GM19035 (cell line): ENCODE measurements around the gene ZFP82.

ENCODE experiments used
- ATAC-seq: cut with Tn5 transposase; IDR thresholded peaks from one replicate; pipeline ENCODE4 v1.9.1; 2021; ENCODE audit not compliant: unreplicated experiment

ZFP82 gene

GRCh38 chr19:36418287-36419001, at the start of gene ZFP82:
ZFP82 (minus strand) TSS chr19:36418644; CDS start chr19:36409789, 8,855 bp downstream.
- peak; percentile 88 for ATAC-seq

GRCh38 chr19:36460046-36460445, 41.6 kb upstream of the ZFP82 start:
- ATAC-seq, result no peak

GRCh38 chr19:36456831-36457230, 38.4 kb upstream of the ZFP82 start:
- ATAC-seq, result no peak

DNA sequence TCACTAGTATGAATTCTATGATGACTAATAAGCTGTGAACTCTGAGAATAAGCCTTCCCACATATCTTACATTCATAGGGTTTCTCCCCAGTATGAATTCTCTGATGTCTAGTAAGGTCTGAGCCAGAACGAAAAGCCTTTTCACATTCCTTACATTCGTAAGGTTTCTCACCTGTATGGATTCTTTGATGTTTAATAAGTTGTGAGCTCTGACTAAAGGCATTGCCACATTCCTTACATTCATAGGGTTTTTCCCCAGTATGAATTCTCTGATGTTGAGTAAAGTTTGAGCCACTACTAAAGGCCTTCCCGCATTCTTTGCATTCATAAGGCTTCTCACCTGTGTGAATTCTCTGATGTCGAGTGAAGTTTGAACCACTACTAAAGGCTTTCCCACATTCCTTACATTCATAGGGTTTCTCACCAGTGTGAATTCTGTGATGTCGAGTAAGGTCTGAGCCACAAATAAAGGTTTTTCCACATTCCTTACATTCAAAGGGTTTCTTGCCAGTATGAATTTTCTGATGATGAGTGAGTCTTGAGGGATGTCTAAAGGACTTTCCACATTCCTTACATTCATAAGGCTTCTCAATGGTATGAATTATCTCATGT, 30.7 kb upstream of the ZFP82 start:
- ATAC-seq, result no peak

DNA sequence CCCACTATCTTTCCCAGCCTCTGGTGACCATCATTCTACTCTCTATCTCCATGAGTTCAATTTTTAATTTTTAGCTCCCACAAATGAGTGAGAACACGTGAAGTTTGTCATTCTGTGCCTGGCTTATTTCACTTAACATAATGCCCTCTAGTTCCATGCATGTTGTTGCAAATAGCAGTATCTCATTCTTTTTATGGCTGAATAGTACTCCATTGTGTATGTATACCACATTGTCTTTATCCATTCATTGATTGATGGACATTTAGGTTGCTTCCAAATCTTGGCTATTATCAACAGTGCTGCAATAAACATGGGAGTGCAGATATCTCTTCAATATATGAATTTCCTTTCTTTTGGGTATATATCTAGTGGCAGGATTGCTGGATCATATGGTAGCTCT, 22.9 kb upstream of the ZFP82 start:
- no peak for ATAC-seq

- ATAC-seq, result no peak
These were observed 18.1 kb upstream of the ZFP82 start for GRCh38 chr19:36436531-36436930.

DNA sequence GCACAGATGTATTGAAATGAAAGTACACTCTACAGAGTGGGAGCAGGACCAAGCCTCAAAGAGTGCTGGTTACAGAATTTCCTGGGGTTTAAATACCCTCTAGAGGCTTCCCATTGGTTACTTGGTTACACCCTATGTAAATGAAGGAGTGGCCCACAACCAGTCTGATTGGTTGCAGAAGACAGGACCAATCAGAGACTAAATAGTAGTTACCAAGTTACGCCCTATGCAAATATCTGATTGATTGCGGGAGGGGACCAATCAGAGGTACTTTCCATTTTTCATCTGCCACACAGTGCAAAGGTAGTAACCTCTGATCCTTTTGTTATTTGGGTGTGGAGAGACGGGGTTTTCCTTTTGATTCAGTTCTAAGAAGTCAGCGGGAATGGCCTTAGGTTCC, 5.5 kb upstream of the ZFP82 start:
- no peak for ATAC-seq

- no peak for ATAC-seq
These were observed 3.5 kb upstream of the ZFP82 start for GRCh38 chr19:36421749-36422481.

GRCh38 chr19:36420961-36421748, 2.7 kb upstream of the ZFP82 start:
- ATAC-seq, result no peak

- ATAC-seq, result no peak
These were observed 625 bp downstream of the ZFP82 start for GRCh38 chr19:36417752-36418286.

DNA sequence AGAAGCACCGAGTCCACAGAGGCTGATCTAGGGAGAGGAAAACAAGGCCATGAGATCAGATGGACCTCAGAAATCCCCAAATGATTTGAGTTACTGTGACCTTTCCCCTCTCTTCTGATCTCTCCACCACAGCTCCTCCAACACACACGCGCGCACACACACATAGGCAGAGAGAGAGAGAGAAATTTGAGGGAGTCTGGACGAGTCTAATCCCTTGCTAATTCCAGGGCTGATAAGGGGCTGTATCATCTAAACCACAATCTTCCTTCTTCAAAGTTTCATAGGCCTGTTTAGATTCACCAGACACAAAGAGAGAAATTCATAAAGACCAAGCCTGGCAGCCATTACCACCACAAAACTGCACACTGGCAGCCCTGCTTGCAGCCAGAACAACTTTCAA, 8.6 kb downstream of the ZFP82 start:
- no peak for ATAC-seq

DNA sequence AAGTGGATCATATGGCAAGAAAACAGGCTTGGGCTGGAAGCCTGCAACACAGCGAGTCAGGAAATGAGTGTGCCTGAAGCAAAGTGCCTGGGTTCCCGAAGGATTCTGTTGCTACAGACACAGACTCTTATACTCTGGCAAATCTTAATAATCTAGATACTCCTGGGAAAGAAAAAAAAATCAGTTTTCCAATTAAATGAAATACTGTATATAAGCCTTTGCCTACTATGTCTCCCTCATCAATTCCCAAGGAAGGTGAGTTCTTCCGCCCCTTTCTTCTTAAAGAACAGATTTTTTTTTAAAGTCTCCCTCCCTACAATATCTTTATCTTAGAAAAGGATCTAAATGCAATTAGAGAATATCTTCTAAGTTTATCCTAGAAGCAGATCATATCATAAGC, 10.3 kb downstream of the ZFP82 start:
- ATAC-seq, result no peak

- no peak for ATAC-seq
These were observed 13.9 kb downstream of the ZFP82 start for GRCh38 chr19:36404498-36404897.

- no peak for ATAC-seq
These were observed 17.0 kb downstream of the ZFP82 start for GRCh38 chr19:36401475-36401874.

- no peak for ATAC-seq
These were observed 19.9 kb downstream of the ZFP82 start for GRCh38 chr19:36398571-36398970.

DNA sequence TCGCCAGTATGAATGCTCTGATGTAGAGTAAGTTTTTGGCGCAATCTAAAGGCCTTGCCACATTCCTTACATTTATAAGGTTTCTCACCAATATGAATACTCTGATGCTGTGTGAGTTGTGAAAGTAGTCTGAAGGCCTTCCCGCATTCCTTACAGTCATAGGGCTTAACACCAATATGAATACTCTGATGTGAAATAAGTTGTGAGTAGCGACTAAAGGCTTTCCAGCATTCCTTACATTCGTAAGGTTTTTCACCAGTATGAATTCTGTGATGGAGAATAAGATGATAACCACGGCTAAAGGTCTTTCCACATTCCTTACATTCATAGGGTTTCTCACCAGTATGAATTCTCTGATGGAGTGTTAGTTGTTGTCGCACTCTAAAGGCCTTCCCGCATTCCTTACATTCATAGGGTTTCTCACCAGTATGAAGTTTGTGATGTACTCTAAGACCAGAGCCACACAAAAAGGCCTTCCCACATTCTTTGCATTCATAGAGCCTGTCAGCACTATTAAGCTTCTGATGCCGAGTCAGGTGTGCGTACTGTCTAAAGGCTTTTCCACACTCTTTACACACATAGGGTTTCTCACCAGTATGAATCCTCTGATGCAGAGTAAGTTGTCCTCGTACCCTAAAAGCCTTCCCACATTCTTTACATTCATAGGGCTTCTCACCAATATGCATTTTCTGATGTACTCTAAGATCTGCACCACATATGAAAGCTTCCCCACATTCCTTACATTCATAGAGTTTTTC, 25.3 kb downstream of the ZFP82 start:
- no peak for ATAC-seq

- no peak for ATAC-seq
These were observed 39.0 kb downstream of the ZFP82 start for GRCh38 chr19:36379510-36379819.

GRCh38 chr19:36378625-36379509, 39.6 kb downstream of the ZFP82 start, which contains the start of gene ZFP14:
ZFP14 (minus strand) TSS chr19:36379201; CDS start chr19:36367892, 11,309 bp downstream.
- peak; percentile 95 for ATAC-seq

DNA sequence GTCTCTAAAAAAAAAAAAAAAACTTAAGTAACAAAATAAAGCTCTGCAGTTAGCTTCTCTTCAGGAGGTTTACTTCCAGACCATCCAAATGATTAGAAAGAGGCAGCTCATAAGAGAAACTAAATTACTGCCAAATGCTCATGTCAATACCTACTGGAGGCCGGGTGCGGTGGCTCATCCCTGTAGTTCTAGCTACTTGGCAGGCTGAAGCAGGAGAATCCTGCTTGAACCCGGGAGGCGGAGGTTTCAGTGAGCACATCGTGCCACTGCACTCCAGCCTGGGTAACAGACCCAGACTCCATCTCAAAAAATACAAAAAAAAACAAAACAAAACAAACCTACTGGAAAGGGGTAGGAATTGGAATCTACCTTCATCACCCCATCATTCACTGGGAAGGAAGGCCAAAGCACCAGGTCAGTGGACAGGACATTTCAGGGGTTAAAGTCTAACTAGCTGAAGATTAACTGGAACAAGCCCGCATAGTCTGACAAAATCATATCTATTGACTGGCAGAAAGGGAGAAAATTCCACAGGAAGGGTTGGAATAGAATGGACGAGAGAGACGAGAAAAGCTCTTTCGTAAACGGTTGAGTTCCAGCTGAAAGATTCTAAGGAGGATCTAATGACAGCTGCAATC, 40.8 kb downstream of the ZFP82 start:
- no peak for ATAC-seq
